ENCODE results near the gene GPR68. TPM values are rescaled to one million over a fixed set of nuclear protein-coding genes. Genes with fewer than 3 reads are reported as not detected.

GPR68 gene
- total RNA-seq, 2 donors from 2014 or later = 1.8 to 2.0 TPM

DNA sequence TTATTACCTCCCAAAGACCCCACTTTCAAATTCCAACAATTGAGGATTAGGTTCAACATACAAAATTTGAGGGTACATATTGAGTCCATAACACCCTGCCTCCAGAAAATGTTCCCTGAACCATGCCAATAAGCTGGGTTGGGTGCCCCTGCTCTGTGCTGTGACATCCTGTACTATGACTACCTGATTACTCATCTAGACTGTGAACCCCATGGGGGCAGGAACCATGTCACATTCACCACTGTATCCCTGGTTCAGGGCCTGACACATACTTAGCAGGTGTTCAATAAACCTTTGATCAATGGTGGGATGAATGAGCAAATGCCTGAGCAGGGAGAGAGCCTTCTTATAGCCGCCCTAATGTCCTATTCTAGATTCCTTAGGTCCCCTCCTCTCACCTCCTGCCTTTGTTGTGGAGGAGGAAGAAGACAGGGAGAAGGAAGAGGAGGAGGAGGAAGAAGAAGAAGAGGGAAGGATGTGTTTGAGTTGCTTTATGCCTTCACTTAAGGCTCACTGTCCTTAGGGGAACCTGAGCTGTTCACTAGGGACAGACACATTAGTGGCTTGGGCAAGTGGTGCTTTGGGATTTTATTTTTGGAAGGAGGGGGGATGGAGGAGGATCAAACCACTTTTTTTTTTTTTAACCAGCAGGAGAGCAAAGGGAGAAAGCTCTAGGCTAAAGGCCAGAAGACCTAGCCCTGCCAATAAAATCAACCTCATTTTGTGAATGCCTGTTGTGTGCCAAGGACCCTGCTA, 21.3 kb downstream of the GPR68 start:
- DNase-seq (ENCODE audit: low spot score) = no peak
- TF ChIP-seq, protein P1, sequence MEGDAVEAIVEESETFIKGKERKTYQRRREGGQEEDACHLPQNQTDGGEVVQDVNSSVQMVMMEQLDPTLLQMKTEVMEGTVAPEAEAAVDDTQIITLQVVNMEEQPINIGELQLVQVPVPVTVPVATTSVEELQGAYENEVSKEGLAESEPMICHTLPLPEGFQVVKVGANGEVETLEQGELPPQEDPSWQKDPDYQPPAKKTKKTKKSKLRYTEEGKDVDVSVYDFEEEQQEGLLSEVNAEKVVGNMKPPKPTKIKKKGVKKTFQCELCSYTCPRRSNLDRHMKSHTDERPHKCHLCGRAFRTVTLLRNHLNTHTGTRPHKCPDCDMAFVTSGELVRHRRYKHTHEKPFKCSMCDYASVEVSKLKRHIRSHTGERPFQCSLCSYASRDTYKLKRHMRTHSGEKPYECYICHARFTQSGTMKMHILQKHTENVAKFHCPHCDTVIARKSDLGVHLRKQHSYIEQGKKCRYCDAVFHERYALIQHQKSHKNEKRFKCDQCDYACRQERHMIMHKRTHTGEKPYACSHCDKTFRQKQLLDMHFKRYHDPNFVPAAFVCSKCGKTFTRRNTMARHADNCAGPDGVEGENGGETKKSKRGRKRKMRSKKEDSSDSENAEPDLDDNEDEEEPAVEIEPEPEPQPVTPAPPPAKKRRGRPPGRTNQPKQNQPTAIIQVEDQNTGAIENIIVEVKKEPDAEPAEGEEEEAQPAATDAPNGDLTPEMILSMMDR (IDR thresholded peaks at IDR 0.05) = no peak
- no peak for ATAC-seq (ENCODE audit: insufficient number of reproducible peaks, low FRiP score, low read depth)
- H3K4me3 ChIP-seq = no peak overlapping the region
- H3K4me1 ChIP-seq (ENCODE audit: control insufficient read depth in 1 of 2, low read depth in 2 of 2) = no peaks in the 10 kb centered on the region
- no peaks in the 10 kb centered on the region for H3K27me3 ChIP-seq (replicated peaks; ENCODE audit: insufficient read depth)
- H3K9me3 ChIP-seq = no peaks in the 10 kb centered on the region
- H3K36me3 ChIP-seq = no peaks in the 10 kb centered on the region
- H3K27ac ChIP-seq = no peak overlapping the region

DNA sequence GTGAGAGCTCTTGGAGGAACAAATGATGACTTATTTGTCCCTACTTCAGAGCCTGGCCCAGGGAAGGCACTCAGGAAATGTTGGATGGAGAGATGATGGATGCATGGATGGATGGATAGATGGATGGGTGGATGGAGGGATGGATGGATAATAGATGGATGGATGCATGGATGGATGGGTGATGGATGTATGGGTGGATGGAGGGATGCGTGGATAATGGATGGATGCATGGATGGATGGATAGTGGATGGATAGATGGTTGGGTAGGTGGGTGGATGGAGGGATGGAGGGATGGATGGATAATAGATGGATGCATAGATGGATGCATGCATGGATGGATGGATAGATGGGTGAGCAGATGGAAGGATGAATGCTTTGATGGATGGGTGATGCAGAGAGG, 23.2 kb downstream of the GPR68 start:
- Histone ChIP-seq H3K4me1 (ENCODE audit: control insufficient read depth in 1 of 2, low read depth in 2 of 2) (no peaks in the 10 kb centered on the region), H3K9me3 (no peaks in the 10 kb centered on the region), H3K27me3 (replicated peaks; ENCODE audit: insufficient read depth) (no peaks in the 10 kb centered on the region), H3K4me3 (no peak overlapping the region), H3K36me3 (peaks cover 4% of the 10 kb centered on the region), H3K27ac (no peak overlapping the region)
- TF ChIP-seq, protein P1 (IDR thresholded peaks at IDR 0.05) = no peak
- ATAC-seq (ENCODE audit: insufficient number of reproducible peaks, low FRiP score, low read depth) (no peak), DNase-seq (ENCODE audit: low spot score) (no peak)

DNA sequence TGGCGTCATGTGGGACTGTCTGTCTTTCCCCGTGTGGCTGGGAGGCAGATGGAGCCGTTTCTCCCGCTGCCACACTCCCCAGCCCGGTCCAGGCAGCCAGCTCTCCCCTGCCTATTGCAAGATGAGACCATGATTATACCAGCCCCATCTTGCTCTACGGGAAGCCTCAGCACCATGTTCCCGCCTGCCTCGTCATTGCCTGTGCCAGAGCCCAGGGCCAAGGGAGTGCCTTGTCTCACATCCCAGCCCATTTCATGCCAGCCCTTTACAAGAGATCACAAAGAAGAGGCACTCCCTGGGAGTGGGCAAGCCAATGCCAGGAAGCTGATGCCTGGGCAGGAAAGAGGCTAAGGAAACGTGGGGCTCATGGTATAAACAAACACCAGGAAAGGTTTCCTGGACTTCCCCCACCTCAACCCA, 23.9 kb downstream of the GPR68 start:
- Histone ChIP-seq H3K27me3 (replicated peaks; ENCODE audit: insufficient read depth) (no peaks in the 10 kb centered on the region), H3K36me3 (peaks cover 9% of the 10 kb centered on the region), H3K27ac (no peak overlapping the region), H3K9me3 (no peaks in the 10 kb centered on the region), H3K4me3 (no peak overlapping the region), H3K4me1 (ENCODE audit: control insufficient read depth in 1 of 2, low read depth in 2 of 2) (no peaks in the 10 kb centered on the region)
- ATAC-seq (ENCODE audit: insufficient number of reproducible peaks, low FRiP score, low read depth) (no peak), DNase-seq (ENCODE audit: low spot score) (no peak)
- TF ChIP-seq, protein P1 (IDR thresholded peaks at IDR 0.05) = no peak

DNA sequence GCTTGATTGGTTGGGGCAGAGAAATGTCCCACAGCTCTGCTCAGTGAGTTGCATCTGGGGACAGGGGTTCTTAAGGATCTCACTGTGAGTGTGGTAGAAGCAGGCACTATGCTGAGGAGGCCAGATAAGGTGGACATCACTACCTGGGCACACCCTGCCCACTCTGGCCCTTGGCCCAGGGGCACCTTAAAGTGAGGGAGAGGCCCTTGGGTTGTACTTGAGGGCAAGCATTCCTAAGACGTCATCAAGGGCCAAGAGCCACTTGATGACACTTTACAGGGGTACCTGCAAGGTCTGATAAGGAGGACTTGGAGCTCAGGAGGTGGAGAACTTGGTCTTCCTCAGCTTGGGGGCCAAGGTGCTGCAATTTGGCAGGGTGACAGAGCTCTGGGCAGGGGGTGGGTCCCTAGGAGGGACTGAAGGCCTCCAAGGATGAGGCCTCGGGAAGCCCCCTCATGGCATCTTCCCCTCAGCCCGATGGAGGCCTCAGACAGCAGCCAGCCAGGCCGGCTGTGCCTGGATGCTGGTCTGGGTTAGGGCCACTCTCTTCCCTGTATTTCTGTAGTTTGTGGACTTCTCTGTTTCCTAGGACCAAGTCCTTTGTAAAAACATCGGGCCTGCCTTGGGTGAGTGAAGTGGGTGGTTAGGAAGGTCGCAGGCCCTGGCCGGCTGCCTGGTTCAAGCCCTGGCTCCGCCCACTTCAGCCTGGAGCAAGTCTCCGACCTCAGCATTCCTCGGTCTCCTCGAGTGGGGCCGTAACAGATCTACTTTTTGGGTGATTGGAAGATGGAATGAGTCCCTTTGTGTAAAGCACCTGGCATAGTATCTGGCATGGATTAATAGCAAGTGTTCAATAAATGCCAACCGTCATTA, 24.8 kb downstream of the GPR68 start:
- no peak overlapping the region for H3K27ac ChIP-seq
- peaks cover 13% of the 10 kb centered on the region for H3K36me3 ChIP-seq

DNA sequence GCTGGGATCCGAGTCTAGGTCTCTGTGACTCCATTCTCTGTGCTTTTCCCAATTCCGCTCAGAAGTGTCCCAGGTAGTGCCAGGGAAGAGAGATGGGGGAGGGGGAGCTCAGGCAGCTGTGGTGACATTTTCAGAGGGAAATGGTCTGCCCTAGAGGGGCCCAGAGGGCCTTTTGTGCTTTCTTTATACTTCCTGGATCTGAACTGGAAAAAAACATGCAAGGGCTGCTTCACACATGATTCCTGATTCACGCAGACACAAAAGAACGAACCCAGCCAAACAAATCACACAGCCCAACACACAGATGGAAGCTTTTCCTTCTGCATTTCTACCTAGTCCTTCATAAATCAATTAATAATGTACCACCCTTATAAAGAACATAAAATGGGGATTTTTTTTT, 26.5 kb downstream of the GPR68 start:
- TF ChIP-seq, protein P1 (IDR thresholded peaks at IDR 0.05) = no peak

More for the DNA sequence above, 24.8 kb downstream of the GPR68 start:
- Histone ChIP-seq H3K4me1 (ENCODE audit: control insufficient read depth in 1 of 2, low read depth in 2 of 2) (no peaks in the 10 kb centered on the region), H3K27me3 (replicated peaks; ENCODE audit: insufficient read depth) (no peaks in the 10 kb centered on the region), H3K9me3 (no peaks in the 10 kb centered on the region), H3K4me3 (no peak overlapping the region)
- ATAC-seq (ENCODE audit: insufficient number of reproducible peaks, low FRiP score, low read depth) (no peak), DNase-seq (ENCODE audit: low spot score) (no peak)
- TF ChIP-seq, protein P1 (IDR thresholded peaks at IDR 0.05) = no peak

More for the DNA sequence above, 26.5 kb downstream of the GPR68 start:
- peaks cover 13% of the 10 kb centered on the region for H3K36me3 ChIP-seq
- no peaks in the 10 kb centered on the region for H3K27me3 ChIP-seq (replicated peaks; ENCODE audit: insufficient read depth)
- ATAC-seq (ENCODE audit: insufficient number of reproducible peaks, low FRiP score, low read depth) = no peak
- no peak for DNase-seq (ENCODE audit: low spot score)
- no peak overlapping the region for H3K4me3 ChIP-seq
- H3K27ac ChIP-seq = no peak overlapping the region
- H3K4me1 ChIP-seq (ENCODE audit: control insufficient read depth in 1 of 2, low read depth in 2 of 2) = no peaks in the 10 kb centered on the region
- no peaks in the 10 kb centered on the region for H3K9me3 ChIP-seq

Measured in thoracic aorta (tissue), 2 donors.